ENCODE measurements around the gene NAPA.

DNA sequence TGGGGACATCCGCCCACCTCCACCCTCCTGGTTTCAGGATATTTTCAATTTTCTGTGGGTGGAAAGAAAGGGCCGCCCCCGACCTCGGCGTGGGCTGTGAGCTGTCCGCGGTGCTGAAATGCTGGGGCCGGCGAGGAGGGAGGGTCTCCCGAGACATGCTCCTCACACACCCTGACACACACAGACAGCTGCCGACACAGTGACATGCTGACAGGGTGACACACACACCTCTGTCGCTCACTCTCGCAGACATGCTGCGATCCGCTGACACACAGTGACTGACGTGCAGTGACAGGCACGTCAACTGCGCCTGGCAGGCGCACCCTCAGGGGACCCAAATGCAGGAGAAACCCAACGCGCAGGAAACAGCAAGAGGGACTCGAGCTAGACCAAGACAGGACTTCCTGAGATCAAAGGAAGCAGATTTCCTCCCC lies 70.5 kb downstream of the NAPA start:
- TF ChIP-seq, protein P1, sequence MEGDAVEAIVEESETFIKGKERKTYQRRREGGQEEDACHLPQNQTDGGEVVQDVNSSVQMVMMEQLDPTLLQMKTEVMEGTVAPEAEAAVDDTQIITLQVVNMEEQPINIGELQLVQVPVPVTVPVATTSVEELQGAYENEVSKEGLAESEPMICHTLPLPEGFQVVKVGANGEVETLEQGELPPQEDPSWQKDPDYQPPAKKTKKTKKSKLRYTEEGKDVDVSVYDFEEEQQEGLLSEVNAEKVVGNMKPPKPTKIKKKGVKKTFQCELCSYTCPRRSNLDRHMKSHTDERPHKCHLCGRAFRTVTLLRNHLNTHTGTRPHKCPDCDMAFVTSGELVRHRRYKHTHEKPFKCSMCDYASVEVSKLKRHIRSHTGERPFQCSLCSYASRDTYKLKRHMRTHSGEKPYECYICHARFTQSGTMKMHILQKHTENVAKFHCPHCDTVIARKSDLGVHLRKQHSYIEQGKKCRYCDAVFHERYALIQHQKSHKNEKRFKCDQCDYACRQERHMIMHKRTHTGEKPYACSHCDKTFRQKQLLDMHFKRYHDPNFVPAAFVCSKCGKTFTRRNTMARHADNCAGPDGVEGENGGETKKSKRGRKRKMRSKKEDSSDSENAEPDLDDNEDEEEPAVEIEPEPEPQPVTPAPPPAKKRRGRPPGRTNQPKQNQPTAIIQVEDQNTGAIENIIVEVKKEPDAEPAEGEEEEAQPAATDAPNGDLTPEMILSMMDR (conservative IDR thresholded peaks at IDR 0.05): no peak
- TF ChIP-seq EZH2 (IDR thresholded peaks at IDR 0.05; ENCODE audit: low read depth): no peak

Measured in PC-9 (cell line).